GM12878 (cell line): ENCODE results near the gene ENOX1. TPM values are rescaled to one million over a fixed set of nuclear protein-coding genes. Genes with fewer than 3 reads are reported as not detected.

Source experiments
- ATAC-seq: fragments of 200-7000 bp; cut with Tn5 transposase; 3 replicates; pipeline ENCODE4 v1.9.1; 2020; ENCODE audit warnings: mild to moderate bottlenecking, moderate library complexity
- BruUV-seq: library from RNA; stranded (reverse); fragments of 400-500 nt; replicated peaks from 2 replicates; lab custom pipeline; 2021; lab: Mats Ljungman, UMichigan
- CTCF ChIA-PET: fragments of 300-600 bp; sonication (Branson Sonifier 250); formaldehyde crosslinking; extraction: SDS; loops from one replicate; lab custom pipeline; 2021; ENCODE audit warnings: inconsistent platforms; lab: Yijun Ruan, JAX
- POLR2A ChIA-PET: fragments of 350-600 bp; formaldehyde crosslinking; extraction: SDS; loops from one replicate; lab custom pipeline; 2021; ENCODE audit warnings: inconsistent platforms; lab: Charles Lee
- RAD21 ChIA-PET: fragments of 300-600 bp; sonication (Branson Sonifier 250); formaldehyde crosslinking; loops from one replicate; lab custom pipeline; 2023; ENCODE audit warnings: antibody characterized with exemption; ENCODE audit not compliant: unreplicated experiment; lab: Charles Lee
- SMC1A ChIA-PET: fragments of 300-600 bp; sonication (Branson Sonifier 250); formaldehyde crosslinking; loops from one replicate; lab custom pipeline; 2023; ENCODE audit not compliant: unreplicated experiment, uncharacterized antibody; lab: Charles Lee
- DNase-seq: peaks from one replicate; pipeline ENCODE4 v3.0.0-alpha.2; 2011; ENCODE audit warnings: low read depth, low spot score
- FAIRE-seq: peaks from 3 replicates; lab custom pipeline; 2011; peaks lifted over from hg19 to GRCh38; lab: Jason Lieb, UNC
- H2AFZ ChIP-seq: 2 replicates; pipeline ENCODE4 v1.6.0; 2011; ENCODE audit warnings: low read depth, low read length, control low read depth; ENCODE audit not compliant: control insufficient read depth
- H3K27ac ChIP-seq: 2 replicates; pipeline ENCODE4 v1.5.1; 2011; ENCODE audit warnings: control low read depth; ENCODE audit not compliant: control insufficient read depth, insufficient read depth
- H3K27me3 ChIP-seq, 2 experiments: replicated peaks in 1 of 2; 2 replicates each; pipeline versions ENCODE4 v1.6.0 to v1.6.1; 2011; ENCODE audit warnings: low read length in 1 of 2; ENCODE audit not compliant: control insufficient read depth in 2 of 2, insufficient read depth in 2 of 2
- H3K36me3 ChIP-seq, 2 experiments: 2 replicates each; pipeline ENCODE4 v1.5.1; 2011; ENCODE audit warnings: low read length in 1 of 2; ENCODE audit not compliant: control insufficient read depth in 2 of 2, insufficient read depth in 2 of 2
- H3K4me1 ChIP-seq: 2 replicates; pipeline ENCODE4 v1.6.1; 2011; ENCODE audit warnings: mild to moderate bottlenecking, low read length, moderate library complexity, mixed read lengths; ENCODE audit not compliant: control insufficient read depth, insufficient read depth
- H3K4me2 ChIP-seq: 2 replicates; pipeline ENCODE4 v1.6.0; 2011; ENCODE audit warnings: control low read depth; ENCODE audit not compliant: control insufficient read depth, insufficient read depth
- H3K4me3 ChIP-seq: fragments of 200-600 bp; sonication (generic); 2 replicates; pipeline ENCODE4 v1.5.1; 2016
- H3K79me2 ChIP-seq: 2 replicates; pipeline ENCODE4 v1.6.0; 2011; ENCODE audit warnings: low read length; ENCODE audit not compliant: control insufficient read depth, insufficient read depth
- H3K9ac ChIP-seq: 2 replicates; pipeline ENCODE4 v1.8.0; 2011; ENCODE audit warnings: low read length, control low read depth, mixed read lengths; ENCODE audit not compliant: control insufficient read depth, insufficient read depth
- H3K9me3 ChIP-seq: replicated peaks from 3 replicates; pipeline ENCODE4 v1.5.1; 2011; ENCODE audit warnings: mild to moderate bottlenecking, low read length; ENCODE audit not compliant: control insufficient read depth, insufficient read depth
- H4K20me1 ChIP-seq: 2 replicates; pipeline ENCODE4 v1.6.0; 2011; ENCODE audit not compliant: control insufficient read depth, insufficient read depth
- BACH1 ChIP-seq: fragments of 450-650 bp; IDR thresholded peaks from 2 replicates; pipeline ENCODE4 v1.6.1; 2017; ENCODE audit warnings: mild to moderate bottlenecking, borderline replicate concordance
- CREB1 ChIP-seq: IDR thresholded peaks from 2 replicates; pipeline ENCODE4 v1.6.1; 2012; ENCODE audit warnings: low read depth, mild to moderate bottlenecking, inconsistent platforms
- IRF4 ChIP-seq: IDR thresholded peaks from 2 replicates; pipeline ENCODE4 v1.6.1; 2011; ENCODE audit warnings: low read depth, low read length
- KLF5 ChIP-seq: fragments of 450-650 bp; IDR thresholded peaks from 2 replicates; pipeline ENCODE4 v1.6.1; 2014; ENCODE audit warnings: mild to moderate bottlenecking; ENCODE audit not compliant: partially characterized antibody
- POLR2AphosphoS5 ChIP-seq: IDR thresholded peaks from 2 replicates; pipeline ENCODE4 v1.6.1; 2011; ENCODE audit warnings: mild to moderate bottlenecking, low read length, inconsistent platforms
- TCF12 ChIP-seq: IDR thresholded peaks from 2 replicates; pipeline ENCODE4 v1.6.1; 2011; ENCODE audit warnings: low read depth, mild to moderate bottlenecking, low read length
- WGBS: methylation state at CpG from one replicate; pipeline ENCODE4 v1.1.6; 2016; ENCODE audit warnings: low lambda C conversion rate; ENCODE audit not compliant: insufficient replicate concordance, insufficient coverage; ENCODE audit errors: missing lambda C conversion rate; 5-methylcytosine and 5-hydroxymethylcytosine counted together
- in situ Hi-C: fragments of 300-500 bp; cut with MboI; formaldehyde crosslinking; loops from 9 replicates; pipeline ENCODE4 v1.14.3; 2018; ENCODE audit warnings: mixed read lengths
- intact Hi-C: fragments of 100-400 bp; cut with micrococcal nuclease; formaldehyde crosslinking; loops from one replicate; pipeline ENCODE4 v1.14.2; 2022; ENCODE audit not compliant: unreplicated experiment
- polyA plus RNA-seq, 11 experiments: library from polyadenylated mRNA; depleted of rRNA in 4 of 11; unstranded in 6 of 11; stranded (reverse) in 5 of 11; fragments of >200 nt; fragmentation: Nextera tagmentation in 4 of 11; fragmentation: Illumina TruSeq in 1 of 11; extraction: Ambion mirVana in 4 of 11; extraction: Trizol in 1 of 11; gene quantifications; 1 replicate in 1 of 11; 2 replicates in 10 of 11; pipeline versions ENCODE4 v1.2.1 to v1.2.3, GENCODE V29; 2011 to 2016; ENCODE audit warnings: inconsistent platforms in 2 of 11, missing spikeins in 2 of 11, low read depth in 1 of 11
- total RNA-seq, 4 experiments: library from RNA; depleted of rRNA in 3 of 4; stranded (reverse); fragments of >200 nt in 3 of 4; fragmentation: Illumina TruSeq in 1 of 4; extraction: Trizol in 1 of 4; gene quantifications; 2 replicates each; pipeline versions ENCODE4 v1.2.1 to v1.2.3, GENCODE V29; 2013 to 2021
- TF ChIP-seq, protein P1 (sequence below): fragments of 450-650 bp; IDR thresholded peaks from 2 replicates; pipeline ENCODE4 v1.6.1; 2016; ENCODE audit warnings: mild to moderate bottlenecking
- TF ChIP-seq, protein P2 (sequence below): IDR thresholded peaks from 2 replicates; pipeline ENCODE4 v1.6.1; 2012; ENCODE audit warnings: low read depth, low read length, improper control_type of control experiment

The ENOX1 gene
- total and polyA plus RNA-seq, 10 of the 15 experiments (the other 5 are each of a cell fraction or from before 2014, with no cell fraction given), result 0.11 to 0.26 (median 0.15) TPM

DNA sequence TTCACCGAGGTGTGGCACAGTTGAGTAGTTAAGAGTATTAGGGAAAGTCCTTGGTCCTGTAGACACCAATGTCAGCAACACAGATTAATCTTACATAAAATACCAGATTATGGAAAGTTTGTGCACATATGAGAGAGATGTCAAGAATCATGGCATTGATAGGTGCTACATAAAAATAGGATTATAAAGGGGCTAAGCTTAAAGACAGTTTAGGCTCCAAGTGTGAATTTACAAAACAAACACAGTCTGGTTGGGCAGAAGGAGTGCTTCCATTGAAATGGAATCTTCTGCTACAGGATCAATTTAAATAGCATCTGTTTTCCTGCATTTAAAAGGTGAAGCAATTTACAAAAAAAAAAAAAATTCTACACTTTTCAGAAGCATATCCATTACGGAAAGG, 470.5 kb downstream of the ENOX1 start:
- no peaks in the 10 kb centered on the region for H3K79me2 ChIP-seq
- no peaks in the 10 kb centered on the region for H3K36me3 ChIP-seq
- no peaks in the 10 kb centered on the region for H3K4me1 ChIP-seq
- SMC1A ChIA-PET, result interaction anchor here (0.8 to 0.9 kb wide), 2 partner anchors 13 to 93 kb away, joined by 3 read pairs; no protein-coding TSS in a partner anchor
- H3K9me3 ChIP-seq, result no peaks in the 10 kb centered on the region
- no peak for DNase-seq
- H3K4me2 ChIP-seq, result no peak overlapping the region
- no peak overlapping the region for H3K4me3 ChIP-seq
- H3K27ac ChIP-seq, result no peak overlapping the region
- POLR2A ChIA-PET, result interaction anchor here (0.7 kb wide), 1 partner anchor 13 kb away, joined by 3 read pairs; no protein-coding TSS in a partner anchor
- no TSS peak for BruUV-seq
- in situ Hi-C loops (no loop called here), intact Hi-C loops (no loop called here)
- RAD21 ChIA-PET, result no interaction called here
- TF ChIP-seq BACH1 (no peak), POLR2AphosphoS5 (no peak), IRF4 (no peak), TCF12 (no peak), CREB1 (no peak), KLF5 (no peak)
- TF ChIP-seq, protein P1, sequence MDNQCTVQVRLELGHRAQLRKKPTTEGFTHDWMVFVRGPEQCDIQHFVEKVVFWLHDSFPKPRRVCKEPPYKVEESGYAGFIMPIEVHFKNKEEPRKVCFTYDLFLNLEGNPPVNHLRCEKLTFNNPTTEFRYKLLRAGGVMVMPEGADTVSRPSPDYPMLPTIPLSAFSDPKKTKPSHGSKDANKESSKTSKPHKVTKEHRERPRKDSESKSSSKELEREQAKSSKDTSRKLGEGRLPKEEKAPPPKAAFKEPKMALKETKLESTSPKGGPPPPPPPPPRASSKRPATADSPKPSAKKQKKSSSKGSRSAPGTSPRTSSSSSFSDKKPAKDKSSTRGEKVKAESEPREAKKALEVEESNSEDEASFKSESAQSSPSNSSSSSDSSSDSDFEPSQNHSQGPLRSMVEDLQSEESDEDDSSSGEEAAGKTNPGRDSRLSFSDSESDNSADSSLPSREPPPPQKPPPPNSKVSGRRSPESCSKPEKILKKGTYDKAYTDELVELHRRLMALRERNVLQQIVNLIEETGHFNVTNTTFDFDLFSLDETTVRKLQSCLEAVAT, result no peak
- TF ChIP-seq, protein P2, sequence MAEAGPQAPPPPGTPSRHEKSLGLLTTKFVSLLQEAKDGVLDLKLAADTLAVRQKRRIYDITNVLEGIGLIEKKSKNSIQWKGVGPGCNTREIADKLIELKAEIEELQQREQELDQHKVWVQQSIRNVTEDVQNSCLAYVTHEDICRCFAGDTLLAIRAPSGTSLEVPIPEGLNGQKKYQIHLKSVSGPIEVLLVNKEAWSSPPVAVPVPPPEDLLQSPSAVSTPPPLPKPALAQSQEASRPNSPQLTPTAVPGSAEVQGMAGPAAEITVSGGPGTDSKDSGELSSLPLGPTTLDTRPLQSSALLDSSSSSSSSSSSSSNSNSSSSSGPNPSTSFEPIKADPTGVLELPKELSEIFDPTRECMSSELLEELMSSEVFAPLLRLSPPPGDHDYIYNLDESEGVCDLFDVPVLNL, result no peak
- WGBS, result 54% methylated on average over 2 of the region's 2 CpGs
- no peak for ATAC-seq
- H3K27me3 ChIP-seq, result no peaks in the 10 kb centered on the region
- FAIRE-seq, result no peak
- H4K20me1 ChIP-seq, result no peaks in the 10 kb centered on the region
- H3K9ac ChIP-seq, result no peak overlapping the region
- H2AFZ ChIP-seq, result no peak overlapping the region
- CTCF ChIA-PET, result no interaction called here
